PC-3 (cell line): ENCODE data around the gene ITM2C. TPM values are rescaled to one million over a fixed set of nuclear protein-coding genes. Genes with fewer than 3 reads are reported as not detected.

Experiments
- ATAC-seq: fragments of 200-7000 bp; cut with Tn5 transposase; 2 replicates; pipeline ENCODE4 v1.9.1; 2020; ENCODE audit warnings: mild to moderate bottlenecking, moderate library complexity
- BruUV-seq: library from RNA; stranded (reverse); fragments of 400-500 nt; replicated peaks from 2 replicates; lab custom pipeline; 2021; lab: Mats Ljungman, UMichigan
- CTCF ChIA-PET: fragments of 300-600 bp; sonication (Branson Sonifier 250); formaldehyde crosslinking; loops from one replicate; lab custom pipeline; 2022; ENCODE audit warnings: antibody characterized with exemption; lab: Charles Lee
- POLR2A ChIA-PET: fragments of 300-600 bp; sonication (Branson Sonifier 250); formaldehyde crosslinking; loops from one replicate; lab custom pipeline; 2022; ENCODE audit warnings: antibody characterized with exemption; ENCODE audit not compliant: unreplicated experiment; lab: Charles Lee
- DNase-seq: peaks from one replicate; pipeline ENCODE4 v3.0.0-alpha.2; 2015
- H2AFZ ChIP-seq: fragments of 300-600 bp; sonication (generic); 2 replicates; pipeline ENCODE4 v1.6.0; 2016; ENCODE audit warnings: antibody characterized with exemption, low read length
- H3F3A ChIP-seq: fragments of 300-600 bp; sonication (generic); one replicate; pipeline ENCODE4 v1.6.0; 2017; ENCODE audit warnings: antibody characterized with exemption, low read length, control low read depth, mild to moderate bottlenecking; ENCODE audit not compliant: unreplicated experiment
- H3K27ac ChIP-seq: fragments of 300-600 bp; sonication (generic); 2 replicates; pipeline ENCODE4 v1.5.1; 2016; ENCODE audit warnings: mild to moderate bottlenecking, low read length
- H3K27me3 ChIP-seq: fragments of 300-600 bp; sonication (generic); 2 replicates; pipeline ENCODE4 v1.6.1; 2016; ENCODE audit warnings: low read length, mixed read lengths
- H3K36me3 ChIP-seq: fragments of 300-600 bp; sonication (generic); 2 replicates; pipeline ENCODE4 v1.6.1; 2016; ENCODE audit warnings: low read depth, mixed run types, low read length, mixed read lengths
- H3K4me1 ChIP-seq: fragments of 300-600 bp; sonication (generic); 2 replicates; pipeline ENCODE4 v1.5.1; 2016; ENCODE audit warnings: low read length; ENCODE audit not compliant: insufficient read depth
- H3K4me2 ChIP-seq: fragments of 300-600 bp; sonication (generic); 2 replicates; pipeline ENCODE4 v1.6.0; 2016; ENCODE audit warnings: low read length
- H3K4me3 ChIP-seq: fragments of 300-600 bp; sonication (generic); 2 replicates; pipeline ENCODE4 v1.5.1; 2016; ENCODE audit warnings: mild to moderate bottlenecking, low read length, mixed read lengths
- H3K79me2 ChIP-seq: fragments of 300-600 bp; sonication (generic); 2 replicates; pipeline ENCODE4 v1.6.1; 2017; ENCODE audit warnings: low read length, mixed read lengths
- H3K9ac ChIP-seq: fragments of 300-600 bp; sonication (generic); 2 replicates; pipeline ENCODE4 v1.6.0; 2016; ENCODE audit warnings: mild to moderate bottlenecking, low read length
- H3K9me2 ChIP-seq: fragments of 300-600 bp; sonication (generic); replicated peaks from 2 replicates; pipeline ENCODE4 v1.6.1; 2016; ENCODE audit warnings: mixed run types, low read length, mixed read lengths
- H3K9me3 ChIP-seq: fragments of 300-600 bp; sonication (generic); 2 replicates; pipeline ENCODE4 v1.6.1; 2016; ENCODE audit warnings: low read length, mixed read lengths
- H4K20me1 ChIP-seq: fragments of 300-600 bp; sonication (generic); 2 replicates; pipeline ENCODE4 v1.6.1; 2016; ENCODE audit warnings: low read length, mixed read lengths
- EZH2 ChIP-seq: fragments of 300-600 bp; sonication (generic); IDR thresholded peaks from one replicate; pipeline ENCODE4 v1.6.1; 2017; ENCODE audit warnings: antibody characterized with exemption, mild to moderate bottlenecking, low read length; ENCODE audit not compliant: unreplicated experiment
- EZH2phosphoT487 ChIP-seq: fragments of 300-600 bp; sonication (generic); IDR thresholded peaks from 2 replicates; pipeline ENCODE4 v1.6.1; 2018; ENCODE audit warnings: mild to moderate bottlenecking, antibody characterized with exemption, low read length, borderline replicate concordance
- intact Hi-C: fragments of 100-400 bp; cut with micrococcal nuclease; formaldehyde crosslinking; loops from 2 replicates; pipeline ENCODE4 v1.9.0; 2023
- total RNA-seq: library from RNA; depleted of rRNA; stranded (reverse); fragments of >200 nt; gene quantifications from 2 replicates; pipeline ENCODE4 v1.2.3, GENCODE V29; 2014
- TF ChIP-seq, protein P1 (sequence below): fragments of 300-600 bp; sonication (generic); conservative IDR thresholded peaks from 2 replicates; pipeline ENCODE4 v1.5.1; 2017; ENCODE audit warnings: antibody characterized with exemption, low read depth, mild to moderate bottlenecking, low read length

ITM2C gene
- total RNA-seq, 1 experiment from 2014 or later = 111 TPM

DNA sequence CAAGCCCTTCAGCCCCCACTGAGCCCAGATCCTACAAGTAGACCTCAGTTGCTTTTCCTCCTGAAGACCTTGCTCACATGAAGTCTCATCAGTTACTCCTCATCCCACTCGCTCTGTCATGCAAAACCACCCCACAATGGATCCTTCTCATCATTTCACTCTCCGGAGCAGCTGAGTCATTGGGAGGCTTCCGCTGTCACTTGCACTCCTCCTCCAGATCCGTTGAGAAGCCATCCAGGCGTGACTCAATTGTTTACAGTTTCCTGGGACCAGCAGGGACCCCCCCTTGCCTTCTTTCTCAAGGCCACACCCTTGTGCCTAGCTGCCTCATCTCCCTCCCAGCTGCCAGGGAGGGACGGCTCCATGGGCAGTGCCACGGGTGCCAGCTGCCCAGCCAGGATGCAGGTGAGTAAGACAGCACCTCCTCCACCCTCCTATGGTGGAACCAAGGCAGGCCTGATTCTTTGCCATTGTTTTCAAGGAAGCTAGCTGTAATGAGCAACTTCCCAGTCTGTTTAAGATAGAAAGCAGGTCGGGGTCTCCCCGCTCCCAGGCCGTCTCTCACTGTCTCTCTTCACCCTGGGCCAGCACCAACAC is 44.0 kb downstream of the ITM2C start:
- H4K20me1 ChIP-seq = no peaks in the 10 kb centered on the region
- ATAC-seq (peak; percentile 93), DNase-seq (peak; percentile 98)
- peaks cover 14% of the 10 kb centered on the region for H3K79me2 ChIP-seq
- no peaks in the 10 kb centered on the region for H3F3A ChIP-seq
- H3K9ac ChIP-seq = peak overlapping the region; percentile 70
- H3K4me3 ChIP-seq = peak overlapping the region; percentile 51
- H3K27ac ChIP-seq = peak overlapping the region; percentile 90
- no TSS peak for BruUV-seq
- ChIA-PET CTCF (no interaction called here), POLR2A (interaction anchor here (0.8 kb wide), 1 partner anchor 390 kb away, joined by 5 read pairs; no protein-coding TSS in a partner anchor)
- H3K27me3 ChIP-seq = no peaks in the 10 kb centered on the region
- H2AFZ ChIP-seq = peak overlapping the region; percentile 75
- no peaks in the 10 kb centered on the region for H3K9me3 ChIP-seq
- H3K4me1 ChIP-seq = peaks cover 26% of the 10 kb centered on the region
- intact Hi-C loops = no loop called here
- H3K9me2 ChIP-seq = no peaks in the 10 kb centered on the region
- no peaks in the 10 kb centered on the region for H3K36me3 ChIP-seq
- TF ChIP-seq, protein P1, sequence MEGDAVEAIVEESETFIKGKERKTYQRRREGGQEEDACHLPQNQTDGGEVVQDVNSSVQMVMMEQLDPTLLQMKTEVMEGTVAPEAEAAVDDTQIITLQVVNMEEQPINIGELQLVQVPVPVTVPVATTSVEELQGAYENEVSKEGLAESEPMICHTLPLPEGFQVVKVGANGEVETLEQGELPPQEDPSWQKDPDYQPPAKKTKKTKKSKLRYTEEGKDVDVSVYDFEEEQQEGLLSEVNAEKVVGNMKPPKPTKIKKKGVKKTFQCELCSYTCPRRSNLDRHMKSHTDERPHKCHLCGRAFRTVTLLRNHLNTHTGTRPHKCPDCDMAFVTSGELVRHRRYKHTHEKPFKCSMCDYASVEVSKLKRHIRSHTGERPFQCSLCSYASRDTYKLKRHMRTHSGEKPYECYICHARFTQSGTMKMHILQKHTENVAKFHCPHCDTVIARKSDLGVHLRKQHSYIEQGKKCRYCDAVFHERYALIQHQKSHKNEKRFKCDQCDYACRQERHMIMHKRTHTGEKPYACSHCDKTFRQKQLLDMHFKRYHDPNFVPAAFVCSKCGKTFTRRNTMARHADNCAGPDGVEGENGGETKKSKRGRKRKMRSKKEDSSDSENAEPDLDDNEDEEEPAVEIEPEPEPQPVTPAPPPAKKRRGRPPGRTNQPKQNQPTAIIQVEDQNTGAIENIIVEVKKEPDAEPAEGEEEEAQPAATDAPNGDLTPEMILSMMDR = no peak
- TF ChIP-seq EZH2 (no peak), EZH2phosphoT487 (no peak)
- H3K4me2 ChIP-seq = peak overlapping the region; percentile 74

DNA sequence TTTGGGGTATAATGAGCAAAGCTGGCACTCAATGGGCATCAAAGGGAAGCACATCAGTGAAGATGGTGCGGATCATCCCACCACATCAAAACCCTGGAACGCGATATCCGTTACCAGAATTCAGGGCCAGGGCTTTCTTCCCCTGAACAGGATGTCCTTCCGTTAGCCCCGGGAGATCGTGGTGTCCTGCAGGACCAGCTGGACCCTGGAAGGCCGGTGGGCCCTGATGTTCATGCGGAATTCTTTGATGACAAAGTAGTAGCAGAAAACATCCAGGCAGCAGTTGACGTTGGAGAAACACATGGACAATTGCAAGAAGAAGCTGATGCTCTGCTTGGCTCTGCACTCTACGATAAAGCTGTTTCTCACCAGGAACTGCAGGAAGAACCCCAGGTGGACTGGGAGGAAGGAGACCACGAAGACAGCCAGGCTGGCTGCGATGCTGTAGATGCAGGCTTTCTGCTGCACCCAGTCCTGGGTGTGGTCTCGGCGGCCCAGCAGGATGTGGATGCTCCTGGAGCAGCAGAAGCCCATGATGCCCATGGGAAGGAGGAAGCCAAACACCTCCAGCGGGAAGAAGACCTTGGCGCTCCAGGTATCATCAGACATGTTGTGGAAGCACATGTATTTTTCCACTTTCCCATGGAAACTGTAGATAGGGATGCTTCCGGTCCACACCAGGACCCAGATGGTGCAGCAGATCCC is 45.3 kb downstream of the ITM2C start:
- no peak overlapping the region for H3K4me2 ChIP-seq
- H3K9ac ChIP-seq = no peak overlapping the region
- POLR2A ChIA-PET = no interaction called here
- TF ChIP-seq EZH2 (no peak), EZH2phosphoT487 (no peak)
- TF ChIP-seq, protein P1 = no peak
- H3K79me2 ChIP-seq = peaks cover 14% of the 10 kb centered on the region
- H4K20me1 ChIP-seq = no peaks in the 10 kb centered on the region
- intact Hi-C loops = no loop called here
- no peaks in the 10 kb centered on the region for H3F3A ChIP-seq
- no peaks in the 10 kb centered on the region for H3K9me3 ChIP-seq
- CTCF ChIA-PET = no interaction called here
- peaks cover 26% of the 10 kb centered on the region for H3K4me1 ChIP-seq
- DNase-seq (no peak), ATAC-seq (no peak)
- no peaks in the 10 kb centered on the region for H3K27me3 ChIP-seq
- H3K36me3 ChIP-seq = no peaks in the 10 kb centered on the region
- no peaks in the 10 kb centered on the region for H3K9me2 ChIP-seq
- no TSS peak for BruUV-seq
- H2AFZ ChIP-seq = no peak overlapping the region
- no peak overlapping the region for H3K4me3 ChIP-seq
- no peak overlapping the region for H3K27ac ChIP-seq
